NCI-H526 (cell line): Measurements from ENCODE around the gene FRMD5.
"Not testable (repeated sequence)": the region's sequence is repeated elsewhere in the genome, so short reads cannot be mapped to it uniquely, and the experiment has no call there.

Experiments used
- DNase-seq, 2 experiments: peaks; one replicate each; lab custom pipeline; 2025; lab: John Stamatoyannopoulos, UW

FRMD5 gene

DNA sequence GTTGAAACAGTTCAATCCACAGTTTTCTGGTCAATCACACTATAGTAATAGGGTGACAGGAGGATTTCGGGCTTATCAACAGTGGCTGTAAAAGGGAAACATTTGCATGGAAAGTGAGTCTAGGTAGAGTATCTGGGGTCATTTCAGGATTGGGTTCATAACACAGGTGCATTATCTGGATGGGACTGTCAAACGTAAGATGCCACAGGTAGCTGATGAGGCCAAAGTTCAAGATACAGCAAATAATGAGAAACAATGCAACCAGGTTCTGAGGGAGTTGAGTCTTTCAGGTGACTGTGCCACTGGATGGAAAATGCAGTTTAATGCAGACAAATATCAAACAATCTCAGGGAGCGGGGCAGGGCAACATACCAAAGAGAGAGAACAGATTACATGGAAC is 306.0 kb downstream of the FRMD5 start:
- no peak for DNase-seq

DNA sequence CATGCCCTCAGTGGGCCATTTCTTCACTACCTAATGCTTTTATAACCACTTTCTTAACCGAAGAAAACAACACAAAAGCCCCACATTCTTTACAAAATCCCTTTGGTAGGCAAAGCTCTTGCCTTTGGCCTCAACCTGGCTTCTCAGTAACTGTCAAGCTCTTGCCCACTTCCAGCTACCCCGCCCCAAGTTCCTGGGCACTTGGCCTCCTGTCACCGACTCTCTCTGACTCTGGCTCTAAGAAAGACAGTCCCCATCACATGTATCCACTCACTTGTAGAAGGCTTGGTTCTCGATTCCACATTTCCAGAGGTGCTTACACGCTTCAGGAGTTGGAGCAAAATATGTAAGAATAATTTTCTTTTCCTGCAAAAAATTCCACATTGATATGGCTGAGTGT is 307.2 kb downstream of the FRMD5 start:
- no peak for DNase-seq

DNA sequence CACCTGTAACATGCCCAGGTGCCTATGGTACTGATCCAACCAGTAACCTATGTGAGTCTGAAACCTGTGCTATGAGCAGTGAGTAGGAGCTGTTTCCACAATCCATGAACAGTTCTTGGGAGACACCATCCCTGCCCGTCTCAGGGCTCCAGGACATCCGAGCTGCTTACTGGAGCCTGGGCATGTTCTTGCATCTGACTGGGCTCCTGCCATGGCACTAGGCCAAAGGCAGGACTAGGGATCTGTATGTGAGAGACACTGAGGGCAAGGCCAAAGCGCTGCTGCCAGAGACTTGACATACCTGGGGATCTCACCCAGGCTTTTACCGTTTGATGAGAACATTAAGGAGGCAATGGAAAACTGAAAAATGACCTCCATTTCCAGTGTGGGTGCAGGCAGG is 308.5 kb downstream of the FRMD5 start:
- DNase-seq = no peak

DNA sequence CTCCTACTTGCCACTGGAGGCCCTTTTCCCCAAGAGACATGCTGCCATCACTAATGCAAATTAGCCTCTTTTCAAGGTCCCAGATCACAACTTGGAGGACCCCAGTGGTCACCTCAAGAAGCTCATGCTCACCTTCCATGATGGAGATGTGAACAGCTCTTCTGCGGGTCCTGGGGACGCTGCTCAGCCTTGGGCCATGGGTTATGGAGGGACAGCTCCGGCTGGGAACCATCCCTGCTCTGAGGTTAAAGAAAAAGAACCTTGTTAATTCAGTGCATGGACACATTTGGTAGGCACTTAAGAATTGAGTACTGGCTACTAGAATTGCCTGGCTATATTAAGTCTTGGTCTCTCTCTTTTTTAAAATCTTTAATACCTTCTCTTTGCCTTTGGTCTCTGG is 311.5 kb downstream of the FRMD5 start:
- no peak for DNase-seq

DNA sequence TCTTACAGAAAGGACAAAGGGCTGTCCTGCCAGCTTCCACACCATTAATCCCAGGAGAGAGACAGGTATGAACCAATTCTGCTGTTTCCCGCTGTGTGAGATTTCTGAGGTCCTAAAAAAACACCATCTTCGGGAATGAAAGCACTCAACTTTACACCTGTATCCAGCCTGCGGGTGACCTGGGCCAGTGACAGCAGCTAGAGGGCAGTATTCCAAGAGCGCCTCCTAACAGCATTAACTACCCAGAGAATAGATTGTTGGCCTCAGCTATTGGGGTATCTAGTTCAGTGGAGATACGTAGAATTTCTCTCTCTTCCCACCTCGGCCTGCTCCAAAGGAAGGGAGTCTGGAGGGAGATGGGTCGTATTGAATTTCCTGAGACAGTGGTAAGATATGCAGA is 313.1 kb downstream of the FRMD5 start:
- peak in 1 of 2 experiments; percentile 30 for DNase-seq

DNA sequence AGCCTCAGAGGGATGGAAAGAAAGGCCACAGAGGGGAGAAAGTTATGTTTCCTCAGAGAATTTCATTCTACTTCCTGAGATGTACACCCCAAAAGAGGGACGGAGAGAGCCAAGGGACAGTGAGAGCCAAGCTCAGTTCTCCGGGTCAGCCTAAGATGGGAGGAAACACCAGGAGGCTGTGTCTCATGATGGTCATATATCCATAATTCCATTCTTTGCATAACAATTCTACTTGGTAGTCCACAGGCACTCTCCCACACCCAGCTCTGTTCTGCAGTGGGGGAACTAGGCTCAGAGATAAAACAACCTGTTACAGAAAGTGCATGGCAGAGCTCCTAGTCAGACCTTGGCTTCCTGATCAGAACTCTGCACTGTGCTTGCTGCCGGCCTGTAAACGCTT is 313.8 kb downstream of the FRMD5 start:
- DNase-seq = no peak

DNA sequence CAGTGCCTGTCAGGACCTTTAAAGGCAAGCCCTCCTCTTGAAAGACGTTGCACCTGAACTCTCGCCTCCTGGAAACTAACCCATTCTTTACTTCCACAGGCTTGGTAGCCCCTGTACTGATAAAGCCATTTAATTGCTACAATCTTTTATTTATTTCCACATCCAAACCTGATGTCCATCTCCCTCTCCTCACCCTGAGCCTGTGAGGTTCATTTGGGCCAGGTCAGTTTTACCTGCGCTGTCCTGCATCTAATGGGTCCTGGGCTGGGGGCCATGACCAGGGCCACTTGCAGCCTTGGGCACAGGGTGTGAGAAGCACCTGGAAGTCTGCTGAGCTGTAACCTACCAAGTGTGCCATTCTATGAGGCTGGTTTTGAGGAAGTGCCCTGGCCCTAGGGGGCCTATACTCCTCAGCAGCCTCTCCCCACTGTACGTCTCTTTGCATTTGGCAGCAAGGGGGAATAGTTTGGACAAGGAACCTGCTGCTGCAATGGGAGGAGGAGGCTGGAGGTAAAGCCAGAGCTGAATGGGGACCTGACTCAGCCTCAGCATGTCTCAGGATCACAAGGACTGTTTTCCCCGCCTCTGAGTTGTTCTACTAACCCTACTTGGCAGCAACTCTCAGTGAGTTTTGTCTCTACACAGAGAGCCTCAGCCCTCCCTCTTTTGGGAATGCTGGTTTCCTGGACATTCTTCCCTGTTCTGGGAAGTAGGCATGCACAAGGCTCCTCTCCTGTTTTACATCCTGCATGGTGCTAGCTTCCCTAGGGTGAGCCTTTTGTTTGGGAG is 314.5 kb downstream of the FRMD5 start:
- no peak for DNase-seq

DNA sequence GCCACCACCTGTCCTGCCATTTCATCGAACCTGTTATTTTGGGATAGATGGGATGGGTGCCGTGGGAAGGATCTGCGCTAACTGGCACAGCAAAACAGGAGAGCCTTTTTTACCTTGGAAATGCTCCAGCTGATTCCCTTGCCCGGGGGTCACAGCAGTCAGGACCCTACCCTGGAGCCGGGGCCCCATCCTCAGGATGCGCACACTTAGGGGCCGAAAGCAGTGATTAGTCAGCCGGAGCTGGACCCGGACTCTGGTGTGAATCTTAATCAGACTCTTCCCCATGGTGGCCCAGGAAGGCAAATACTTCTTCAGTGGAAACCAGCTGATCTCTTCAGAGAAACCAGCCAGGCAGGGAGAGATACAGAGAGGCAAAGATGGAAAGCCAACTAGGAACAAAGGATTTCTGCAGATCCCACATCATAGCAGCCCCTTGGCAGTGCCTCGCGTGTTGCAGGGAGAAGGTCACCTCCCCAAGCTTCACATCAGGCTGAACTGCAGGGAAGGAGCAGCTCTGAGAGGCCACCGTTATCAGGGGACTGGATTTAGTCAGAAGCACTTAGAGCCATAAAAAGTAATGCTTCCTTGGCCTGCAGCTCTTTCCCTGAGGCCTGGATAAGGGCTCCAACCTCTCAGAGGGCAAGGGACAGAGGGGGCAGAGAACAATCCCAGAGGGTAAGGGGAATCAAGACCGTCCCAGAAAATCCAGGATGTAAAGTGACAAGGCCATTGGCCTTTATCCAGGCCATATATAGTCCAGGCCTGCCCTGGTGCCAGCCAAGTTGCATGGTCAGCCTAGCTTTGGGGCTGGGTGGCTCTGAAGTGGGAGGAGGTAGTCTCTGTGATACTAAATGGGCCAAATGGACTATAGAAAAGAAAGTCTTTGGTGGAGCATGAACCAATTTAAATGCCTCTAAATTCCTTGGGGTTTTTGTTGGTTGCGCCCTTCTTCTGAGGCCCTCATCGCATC is 315.4 kb downstream of the FRMD5 start:
- DNase-seq = no peak

DNA sequence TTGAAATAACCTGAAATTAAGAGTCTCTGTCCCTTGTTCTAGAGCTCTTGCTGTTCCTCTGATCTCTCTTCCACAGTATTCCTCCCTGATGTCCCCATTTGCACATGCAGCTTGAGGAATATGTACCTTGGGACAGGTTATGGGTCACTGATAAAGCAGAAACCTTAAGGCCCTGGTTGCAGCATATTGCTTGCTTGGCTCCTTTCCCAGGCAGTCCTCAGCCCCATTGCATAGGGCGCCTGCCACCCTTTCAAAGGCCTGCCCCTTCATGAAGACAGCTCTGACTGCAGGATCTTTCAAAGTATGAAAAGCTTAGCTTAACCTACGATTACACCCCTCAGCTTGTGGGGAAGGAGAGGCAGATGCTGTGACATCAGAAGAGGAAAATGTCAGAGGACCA is 316.6 kb downstream of the FRMD5 start:
- no peak for DNase-seq

DNA sequence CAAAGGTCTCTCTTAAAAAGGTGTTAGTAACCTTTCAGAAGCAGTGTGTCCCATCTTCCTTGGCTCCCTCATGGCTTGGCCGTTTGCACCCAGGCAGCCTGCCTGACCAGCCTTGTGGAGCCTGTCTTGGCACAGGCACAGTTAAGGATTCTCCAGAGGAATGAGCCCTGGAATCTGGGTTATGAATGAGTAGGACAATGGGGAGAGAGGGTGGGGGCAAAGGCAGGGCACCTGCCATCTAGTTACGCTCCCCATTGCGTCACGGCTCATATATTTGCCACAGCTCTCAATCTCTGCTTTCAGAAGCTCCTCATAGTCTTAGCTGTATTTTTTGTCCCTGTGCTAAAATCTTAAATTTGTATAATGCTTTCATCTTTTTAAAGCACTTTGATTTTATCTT is 317.7 kb downstream of the FRMD5 start:
- no peak for DNase-seq

DNA sequence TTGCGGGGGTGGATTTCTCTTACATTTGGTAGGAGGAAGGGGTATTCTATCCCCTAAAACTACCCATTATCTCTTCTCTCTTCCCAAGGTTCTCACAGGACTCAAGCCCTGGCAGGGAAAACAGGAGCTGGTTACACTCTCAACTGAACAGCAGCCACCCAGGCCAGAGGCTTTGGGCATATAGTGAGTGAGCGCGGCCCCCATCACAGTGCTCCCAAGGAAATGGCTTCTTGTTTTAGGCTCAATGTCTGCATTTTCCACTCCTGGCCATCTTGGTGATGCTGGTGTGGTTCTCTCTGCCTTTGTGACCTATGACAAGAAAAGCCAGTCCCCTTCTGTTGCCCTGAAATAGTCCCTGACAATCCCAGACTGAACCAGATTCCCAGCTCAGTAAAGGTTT is 318.2 kb downstream of the FRMD5 start:
- no peak for DNase-seq

DNA sequence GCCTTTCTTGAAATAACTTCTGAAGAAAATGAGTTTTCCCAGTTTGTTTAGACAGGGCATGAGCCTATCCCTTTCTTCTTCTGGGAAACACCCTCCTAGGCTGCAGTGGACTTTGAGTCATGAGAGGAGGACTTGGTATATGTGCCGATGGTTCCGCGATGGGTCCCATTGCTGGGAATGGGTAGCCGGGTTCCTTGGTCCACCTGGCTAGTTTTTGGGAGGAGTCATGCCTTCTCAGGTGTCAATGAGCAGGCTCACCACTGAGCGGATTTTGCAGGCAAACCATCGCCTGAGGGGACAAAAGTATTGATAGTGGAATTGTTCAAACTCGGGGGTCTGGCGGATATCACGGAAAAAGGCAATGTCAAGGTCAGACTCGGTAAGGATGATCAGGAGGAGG is 321.4 kb downstream of the FRMD5 start:
- DNase-seq = no peak

DNA sequence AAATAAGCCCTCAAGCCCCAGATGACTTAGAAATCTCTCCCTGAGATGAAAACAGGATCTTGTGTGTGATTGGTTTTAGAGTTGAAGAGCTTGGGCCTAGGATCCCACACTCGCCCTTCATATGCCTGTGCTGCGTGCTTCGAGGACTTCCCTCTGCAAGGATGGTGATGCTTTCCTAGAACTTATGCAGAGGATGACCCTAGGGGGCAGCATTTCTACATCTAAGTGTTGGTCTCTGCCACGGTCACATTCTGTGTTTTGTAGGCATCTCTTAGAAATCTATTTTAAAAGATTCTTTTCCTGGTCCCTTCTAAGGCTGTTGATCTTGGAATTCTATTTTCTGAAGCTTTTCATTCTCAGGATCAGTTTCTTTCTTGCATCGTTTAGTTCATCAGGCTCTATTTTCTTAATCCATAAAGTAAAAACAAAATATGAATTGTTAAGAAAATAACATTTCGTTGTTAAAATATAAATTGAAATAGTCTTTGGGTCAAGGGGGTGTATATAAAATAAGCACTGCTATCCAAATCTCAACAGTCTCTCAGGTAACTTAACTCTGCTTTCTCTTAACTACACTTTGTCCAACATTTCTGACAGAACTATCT is 322.6 kb downstream of the FRMD5 start:
- peak; percentile 5 to 84 for DNase-seq

DNA sequence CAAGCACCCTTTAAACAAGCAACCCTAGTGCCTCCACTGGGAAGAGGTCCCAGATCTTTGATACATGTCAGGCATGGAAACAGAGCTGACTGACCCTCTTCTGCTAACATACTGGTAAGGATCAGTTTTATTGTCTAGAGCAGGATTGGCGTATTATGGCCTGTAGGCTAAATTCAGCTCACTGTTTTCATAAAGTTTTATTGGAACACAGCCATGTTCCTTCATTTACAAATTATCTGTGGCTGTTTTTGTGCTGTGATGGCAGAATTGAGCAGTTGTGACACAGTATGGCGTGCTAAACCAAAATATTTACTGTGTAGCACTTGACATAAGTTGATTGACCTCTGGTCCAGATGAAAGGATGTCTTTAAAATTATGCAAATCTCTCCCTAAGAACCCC is 323.2 kb downstream of the FRMD5 start:
- no peak for DNase-seq

DNA sequence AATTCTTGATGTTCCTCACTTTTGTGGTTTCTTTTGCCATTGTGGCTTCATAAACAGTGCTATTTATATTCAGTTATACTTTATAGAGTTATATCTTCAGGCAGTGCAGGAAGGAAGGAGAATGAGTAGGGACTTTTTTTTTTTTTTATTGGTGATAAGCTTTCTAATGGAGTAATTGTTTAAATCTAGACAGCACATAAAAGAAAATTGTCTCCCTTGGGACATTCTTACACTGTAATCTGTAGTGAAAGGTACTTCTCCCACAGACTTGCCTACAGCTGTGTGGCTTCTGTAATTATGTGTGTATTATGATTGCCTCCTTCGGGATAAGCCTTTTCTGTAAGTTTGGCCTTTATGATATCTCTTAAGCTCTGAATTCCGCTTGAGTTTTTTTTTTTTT is 326.7 kb downstream of the FRMD5 start:
- DNase-seq = no peak

DNA sequence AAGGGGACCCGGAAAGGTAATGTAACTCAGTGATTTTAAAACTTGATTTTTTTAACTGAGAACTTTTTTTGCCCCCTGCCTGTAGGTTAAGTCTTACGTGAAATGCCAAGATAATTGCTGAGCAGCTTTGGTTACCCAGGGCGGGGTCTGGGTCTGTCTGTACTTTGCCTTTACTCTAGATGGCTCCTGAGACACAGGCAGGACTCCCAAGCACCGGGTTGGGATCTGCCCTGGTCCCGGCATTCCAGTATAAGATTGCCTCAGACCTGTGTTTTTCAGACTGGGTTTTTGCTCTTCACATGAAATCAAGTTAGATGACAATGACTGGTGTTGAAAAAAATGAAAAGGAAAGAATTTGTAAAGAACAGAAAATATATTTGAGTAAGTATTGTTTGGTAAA is 328.0 kb downstream of the FRMD5 start:
- no peak for DNase-seq

DNA sequence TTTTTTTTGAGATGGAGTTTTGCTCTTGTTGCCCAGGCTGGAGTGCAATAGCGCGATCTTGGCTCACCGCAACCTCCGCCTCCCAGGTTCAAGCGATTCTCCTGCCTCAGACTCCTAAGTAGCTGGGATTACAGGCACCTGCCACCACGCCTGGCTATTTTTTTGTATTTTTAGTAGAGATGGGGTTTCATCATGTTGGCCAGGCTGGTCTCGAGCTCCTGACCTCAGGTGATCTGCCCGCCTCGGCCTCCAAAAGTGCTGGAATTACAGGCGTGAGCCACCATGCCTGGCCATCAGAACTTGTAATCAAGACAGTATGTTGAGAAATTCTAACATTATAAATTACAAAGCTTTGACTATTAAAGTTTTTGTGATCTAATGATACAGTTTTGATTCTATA is 328.4 kb downstream of the FRMD5 start:
- not testable (repeated sequence) for DNase-seq

DNA sequence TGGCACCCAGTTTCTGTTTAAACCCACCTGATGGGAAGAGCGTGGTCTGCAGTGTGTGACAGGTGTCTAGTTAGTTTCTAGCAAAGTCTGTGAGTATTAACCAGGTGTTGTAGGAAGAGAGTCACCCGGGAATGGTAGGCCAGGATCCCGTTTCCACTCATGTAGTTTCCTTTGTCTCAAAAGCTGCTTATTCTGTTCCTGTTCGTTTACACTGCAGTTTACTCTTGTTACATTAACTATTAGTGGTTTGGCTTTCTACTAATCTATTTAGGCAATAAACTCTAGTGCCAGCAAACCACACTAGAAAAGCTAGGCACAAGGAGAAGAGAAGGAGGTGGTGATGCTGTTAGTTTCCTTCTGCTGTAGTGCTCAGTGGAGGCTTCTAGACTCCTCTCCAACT is 335.5 kb downstream of the FRMD5 start:
- no peak for DNase-seq

DNA sequence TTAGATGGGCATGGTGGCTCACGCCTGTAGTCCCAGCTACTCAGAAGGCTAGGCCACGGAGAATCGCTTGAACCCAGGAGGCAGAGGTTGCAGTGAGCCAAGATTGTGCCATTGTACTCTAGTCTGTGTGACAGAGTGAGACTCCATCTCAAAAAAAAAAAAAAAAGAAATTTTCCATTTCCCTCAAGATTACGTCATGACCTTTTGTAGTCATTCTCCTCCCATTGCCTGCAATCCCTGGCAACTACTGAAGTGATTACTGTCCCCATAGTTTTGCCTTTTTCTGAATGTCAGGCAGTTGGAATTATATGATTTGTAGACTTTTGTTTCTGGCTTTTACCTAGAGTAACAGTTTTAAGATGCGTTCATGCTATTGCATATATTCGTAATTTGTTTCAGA is 340.3 kb downstream of the FRMD5 start:
- no peak for DNase-seq

DNA sequence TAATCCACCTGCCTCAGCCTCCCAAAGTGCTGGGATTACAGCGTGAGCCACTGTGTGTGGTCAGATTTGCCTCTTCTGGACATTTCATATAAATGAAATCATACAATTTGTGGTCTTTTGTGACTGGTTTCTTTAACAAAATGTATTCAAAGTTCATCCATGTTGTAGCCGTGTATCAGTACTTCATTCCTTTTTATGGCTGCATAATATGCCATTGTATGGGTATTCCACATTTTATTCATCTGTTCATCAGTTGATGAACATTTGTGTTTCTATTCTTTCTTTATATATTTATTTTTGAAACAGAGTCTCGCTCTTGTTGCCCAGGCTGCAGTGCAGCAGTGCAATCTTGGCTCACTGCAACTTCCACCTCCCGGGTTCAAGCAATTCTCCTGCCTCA is 342.5 kb downstream of the FRMD5 start:
- no peak for DNase-seq

DNA sequence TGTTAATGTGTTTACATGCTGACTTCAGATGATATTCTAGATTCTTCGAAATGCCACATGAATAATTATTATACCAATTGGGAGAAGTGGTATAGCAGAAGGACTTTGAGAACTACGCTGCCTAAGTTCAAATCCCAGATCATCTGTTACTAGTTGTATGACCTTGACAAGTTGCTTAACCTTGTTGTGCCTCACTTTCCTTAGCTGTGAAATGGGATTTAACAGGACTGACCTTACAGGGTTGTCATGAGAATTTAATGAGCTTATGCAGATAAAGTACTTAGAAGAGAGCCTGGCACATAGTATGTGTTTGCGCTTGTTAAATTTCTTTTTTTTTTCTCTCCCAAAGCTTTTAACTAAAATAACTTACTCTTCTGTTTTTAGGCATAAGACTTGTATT is 343.8 kb downstream of the FRMD5 start:
- DNase-seq = no peak

DNA sequence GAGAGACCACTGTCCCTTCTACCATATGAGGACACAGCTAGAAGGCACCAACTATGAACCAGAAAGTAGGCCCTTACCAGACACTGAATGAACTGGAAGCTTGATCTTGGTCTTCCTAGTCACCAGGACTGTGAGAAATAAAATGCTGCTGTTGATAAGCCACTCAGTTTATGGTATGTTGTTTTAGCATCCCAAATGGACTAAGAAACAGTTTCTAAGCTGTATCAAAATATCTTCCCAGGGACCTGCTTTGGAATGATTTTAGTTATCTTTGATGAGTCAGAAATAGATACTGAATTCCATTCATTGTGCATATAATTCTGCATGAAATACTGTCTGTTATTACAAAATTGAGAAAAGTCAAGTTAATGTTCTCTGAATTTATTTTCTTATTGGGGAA is 349.6 kb downstream of the FRMD5 start:
- no peak for DNase-seq

DNA sequence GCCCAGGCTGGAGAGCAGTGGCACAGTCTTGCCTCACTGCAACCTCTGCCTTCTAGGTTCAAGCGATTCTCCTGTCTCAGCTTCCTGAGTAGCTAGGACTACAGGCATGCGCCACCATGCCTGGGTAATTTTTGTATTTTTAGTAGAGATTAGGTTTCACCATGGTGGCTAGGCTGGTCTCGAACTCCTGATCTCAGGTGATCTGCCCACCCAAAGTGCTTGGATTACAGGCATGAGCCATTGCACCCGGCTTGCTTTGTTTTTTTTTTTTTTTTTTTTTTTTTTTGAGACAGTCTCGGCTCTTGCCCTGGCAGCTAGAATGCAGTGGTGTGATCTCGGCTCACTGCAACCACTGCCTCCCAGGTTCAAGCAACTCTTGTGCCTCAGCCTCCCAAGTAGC is 362.6 kb downstream of the FRMD5 start:
- DNase-seq = not testable (repeated sequence)
